HepG2 (cell line): ENCODE data around the gene RNF213. TPM values are rescaled to one million over a fixed set of nuclear protein-coding genes. Genes with fewer than 3 reads are reported as not detected.
A peak's percentile ranks its signal among the peaks of the same experiment; 100 is the strongest.

Source experiments
- ATF1 ChIP-seq: IDR thresholded peaks from 2 replicates; pipeline ENCODE4 v1.6.1; 2016; ENCODE audit warnings: mild to moderate bottlenecking, control low read depth
- HNRNPH1 ChIP-seq: fragments of 200-400 bp; formaldehyde crosslinking; optimal IDR thresholded peaks from 2 replicates; pipeline ENCODE3; 2017; ENCODE audit warnings: mild to moderate bottlenecking, low read depth, low read length
- KLF16 ChIP-seq, 2 experiments: sonication (generic) in 1 of 2; formaldehyde crosslinking in 1 of 2; IDR thresholded peaks; 2 replicates each; pipeline versions ENCODE4 v1.6.1 to v1.8.0; 2016 to 2023; ENCODE audit warnings: missing genetic modification reagents in 2 of 2, missing compliant biosample characterization in 1 of 2
- NBN ChIP-seq: fragments of 450-650 bp; conservative IDR thresholded peaks from 2 replicates; pipeline ENCODE4 v1.6.1; 2017
- PITX1 ChIP-seq: sonication (generic); formaldehyde crosslinking; IDR thresholded peaks from 2 replicates; pipeline ENCODE4 v1.5.1; 2020; ENCODE audit warnings: mild to moderate bottlenecking, missing genetic modification reagents
- SPEN ChIP-seq: sonication (generic); formaldehyde crosslinking; IDR thresholded peaks from 2 replicates; pipeline ENCODE4 v1.5.1; 2020; ENCODE audit warnings: low read depth, mild to moderate bottlenecking, missing genetic modification reagents
- SRSF4 ChIP-seq: fragments of 200-400 bp; formaldehyde crosslinking; IDR thresholded peaks from one replicate; pipeline ENCODE4 v1.6.1; 2018; ENCODE audit warnings: mild to moderate bottlenecking, low read depth, low read length, moderate library complexity; ENCODE audit not compliant: poor library complexity, severe bottlenecking
- SSRP1 ChIP-seq: IDR thresholded peaks from 2 replicates; pipeline ENCODE4 v1.6.1; 2016; ENCODE audit warnings: control low read depth
- SYNCRIP ChIP-seq: fragments of 200-400 bp; formaldehyde crosslinking; IDR thresholded peaks from 2 replicates; pipeline ENCODE4 v1.6.1; 2018; ENCODE audit warnings: mild to moderate bottlenecking, low read depth, low read length; ENCODE audit not compliant: insufficient read depth
- TCF7L2 ChIP-seq: IDR thresholded peaks from 2 replicates; pipeline ENCODE4 v1.6.1; 2011; ENCODE audit warnings: mild to moderate bottlenecking, low read depth, low read length, moderate library complexity
- TFDP2 ChIP-seq: sonication (generic); formaldehyde crosslinking; IDR thresholded peaks from 2 replicates; pipeline ENCODE4 v1.4.0; 2020; ENCODE audit warnings: missing genetic modification reagents
- ZNF124 ChIP-seq: sonication (generic); formaldehyde crosslinking; IDR thresholded peaks from 2 replicates; pipeline ENCODE4 v1.4.0; 2020; ENCODE audit warnings: missing genetic modification reagents
- ZNF329 ChIP-seq: sonication (generic); formaldehyde crosslinking; IDR thresholded peaks from 2 replicates; pipeline ENCODE4 v1.9.0; 2021; ENCODE audit warnings: low read depth, mild to moderate bottlenecking, missing genetic modification reagents
- ZNF530 ChIP-seq: sonication (generic); formaldehyde crosslinking; IDR thresholded peaks from 2 replicates; pipeline ENCODE4 v1.5.0; 2020; ENCODE audit warnings: low read depth, mild to moderate bottlenecking, missing genetic modification reagents
- ZNF549 ChIP-seq: sonication (generic); formaldehyde crosslinking; IDR thresholded peaks from 2 replicates; pipeline ENCODE4 v1.5.0; 2020; ENCODE audit warnings: missing genetic modification reagents
- ZNF558 ChIP-seq: sonication (generic); formaldehyde crosslinking; IDR thresholded peaks from 2 replicates; pipeline ENCODE4 v1.9.0; 2022; ENCODE audit warnings: mild to moderate bottlenecking, missing genetic modification reagents, borderline replicate concordance
- ZNF589 ChIP-seq: sonication (generic); formaldehyde crosslinking; conservative IDR thresholded peaks from 2 replicates; pipeline ENCODE4 v1.8.0; 2022; ENCODE audit warnings: mild to moderate bottlenecking, moderate library complexity, missing genetic modification reagents
- ZNF605 ChIP-seq: sonication (generic); formaldehyde crosslinking; IDR thresholded peaks from 2 replicates; pipeline ENCODE4 v1.8.0; 2022; ENCODE audit warnings: mild to moderate bottlenecking, missing genetic modification reagents
- ZXDC ChIP-seq: sonication (generic); formaldehyde crosslinking; IDR thresholded peaks from 2 replicates; pipeline ENCODE4 v1.5.0; 2020; ENCODE audit warnings: mild to moderate bottlenecking, missing genetic modification reagents
- polyA plus RNA-seq, 8 experiments: library from polyadenylated mRNA; depleted of rRNA in 3 of 8; stranded (reverse) in 7 of 8; unstranded in 1 of 8; fragments of >200 nt; fragmentation: Illumina TruSeq in 4 of 8; extraction: Trizol in 4 of 8; gene quantifications; 2 replicates each; pipeline versions ENCODE4 v1.2.1 to v1.2.3, GENCODE V29; 2011 to 2016; ENCODE audit warnings: low read depth in 4 of 8, missing spikeins in 1 of 8, mixed read lengths in 1 of 8; ENCODE audit not compliant: insufficient read depth in 1 of 8
- total RNA-seq, 5 experiments: library from RNA; depleted of rRNA; stranded (reverse); fragments of >200 nt; fragmentation: Illumina TruSeq; extraction: Trizol; gene quantifications; 2 replicates each; pipeline ENCODE4 v1.2.3, GENCODE V29; 2016; ENCODE audit warnings: low read depth in 1 of 5
- TF ChIP-seq, protein P1 (sequence below): sonication (generic); formaldehyde crosslinking; IDR thresholded peaks from 2 replicates; pipeline ENCODE4 v1.4.0; 2020; ENCODE audit warnings: mild to moderate bottlenecking, missing genetic modification reagents
- TF ChIP-seq, protein P2 (sequence below): sonication (generic); formaldehyde crosslinking; IDR thresholded peaks from 2 replicates; pipeline ENCODE4 v1.8.1; 2023; ENCODE audit warnings: mild to moderate bottlenecking, missing genetic modification reagents
- TF ChIP-seq, protein P3 (sequence below): sonication (generic); formaldehyde crosslinking; IDR thresholded peaks from 2 replicates; pipeline ENCODE4 v1.5.0; 2020; ENCODE audit warnings: mild to moderate bottlenecking, missing genetic modification reagents

The RNF213 gene
- total and polyA plus RNA-seq, 2 of the 13 experiments (the other 11 are each of a cell fraction or from before 2014, with no cell fraction given) = 38.6 to 38.7 TPM

DNA sequence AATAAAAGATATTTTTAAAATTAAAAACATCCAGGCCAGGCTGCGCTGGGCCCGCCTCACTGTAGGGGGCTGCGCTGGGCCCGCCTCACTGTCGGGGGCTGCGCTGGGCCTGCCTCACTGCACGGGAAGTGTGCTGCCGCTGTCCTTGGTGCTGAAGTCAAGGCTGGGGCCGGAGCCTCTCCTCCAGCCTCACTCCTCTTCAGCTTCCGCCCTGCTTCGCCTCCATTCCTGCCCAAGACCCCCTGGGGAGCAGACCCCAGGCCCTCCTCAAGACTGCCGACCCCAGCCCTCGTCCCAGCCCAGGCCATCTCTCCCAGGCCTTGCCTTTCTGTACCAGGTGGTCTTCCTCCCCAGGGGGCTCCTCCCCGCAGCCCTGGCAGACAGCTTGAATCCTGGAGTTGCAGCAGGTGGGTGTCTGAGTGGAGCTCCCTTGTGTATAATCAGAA, 180.5 kb downstream of the RNF213 start (continued):
- no peak for TF ChIP-seq ZXDC (CRISPR knock-in tag)
- TF ChIP-seq ZNF589 (CRISPR knock-in tag) = peak; percentile 86; the same call in 1 of the 2 replicates
- TF ChIP-seq, protein P1, sequence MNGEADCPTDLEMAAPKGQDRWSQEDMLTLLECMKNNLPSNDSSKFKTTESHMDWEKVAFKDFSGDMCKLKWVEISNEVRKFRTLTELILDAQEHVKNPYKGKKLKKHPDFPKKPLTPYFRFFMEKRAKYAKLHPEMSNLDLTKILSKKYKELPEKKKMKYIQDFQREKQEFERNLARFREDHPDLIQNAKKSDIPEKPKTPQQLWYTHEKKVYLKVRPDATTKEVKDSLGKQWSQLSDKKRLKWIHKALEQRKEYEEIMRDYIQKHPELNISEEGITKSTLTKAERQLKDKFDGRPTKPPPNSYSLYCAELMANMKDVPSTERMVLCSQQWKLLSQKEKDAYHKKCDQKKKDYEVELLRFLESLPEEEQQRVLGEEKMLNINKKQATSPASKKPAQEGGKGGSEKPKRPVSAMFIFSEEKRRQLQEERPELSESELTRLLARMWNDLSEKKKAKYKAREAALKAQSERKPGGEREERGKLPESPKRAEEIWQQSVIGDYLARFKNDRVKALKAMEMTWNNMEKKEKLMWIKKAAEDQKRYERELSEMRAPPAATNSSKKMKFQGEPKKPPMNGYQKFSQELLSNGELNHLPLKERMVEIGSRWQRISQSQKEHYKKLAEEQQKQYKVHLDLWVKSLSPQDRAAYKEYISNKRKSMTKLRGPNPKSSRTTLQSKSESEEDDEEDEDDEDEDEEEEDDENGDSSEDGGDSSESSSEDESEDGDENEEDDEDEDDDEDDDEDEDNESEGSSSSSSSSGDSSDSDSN (CRISPR knock-in tag) = 0 out of 2 replicates have a peak, but pooled peaks have one; percentile 43
- TF ChIP-seq ZNF329 (CRISPR knock-in tag) = peak; percentile 87
- TF ChIP-seq PITX1 (CRISPR knock-in tag) = peak; percentile 40; the same call in 1 of the 2 replicates
- no peak for TF ChIP-seq TCF7L2
- peak in 1 of 2 experiments; percentile 97; a peak in 2 of 4 replicates for TF ChIP-seq KLF16 (CRISPR knock-in tag; IDR thresholded peaks at IDR 0.05)
- TF ChIP-seq, protein P2, sequence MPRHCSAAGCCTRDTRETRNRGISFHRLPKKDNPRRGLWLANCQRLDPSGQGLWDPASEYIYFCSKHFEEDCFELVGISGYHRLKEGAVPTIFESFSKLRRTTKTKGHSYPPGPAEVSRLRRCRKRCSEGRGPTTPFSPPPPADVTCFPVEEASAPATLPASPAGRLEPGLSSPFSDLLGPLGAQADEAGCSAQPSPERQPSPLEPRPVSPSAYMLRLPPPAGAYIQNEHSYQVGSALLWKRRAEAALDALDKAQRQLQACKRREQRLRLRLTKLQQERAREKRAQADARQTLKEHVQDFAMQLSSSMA (CRISPR knock-in tag) = peak; percentile 25; the same call in 1 of the 2 replicates
- no peak for TF ChIP-seq SYNCRIP
- no peak for TF ChIP-seq ZNF549 (CRISPR knock-in tag)
- TF ChIP-seq, protein P3, sequence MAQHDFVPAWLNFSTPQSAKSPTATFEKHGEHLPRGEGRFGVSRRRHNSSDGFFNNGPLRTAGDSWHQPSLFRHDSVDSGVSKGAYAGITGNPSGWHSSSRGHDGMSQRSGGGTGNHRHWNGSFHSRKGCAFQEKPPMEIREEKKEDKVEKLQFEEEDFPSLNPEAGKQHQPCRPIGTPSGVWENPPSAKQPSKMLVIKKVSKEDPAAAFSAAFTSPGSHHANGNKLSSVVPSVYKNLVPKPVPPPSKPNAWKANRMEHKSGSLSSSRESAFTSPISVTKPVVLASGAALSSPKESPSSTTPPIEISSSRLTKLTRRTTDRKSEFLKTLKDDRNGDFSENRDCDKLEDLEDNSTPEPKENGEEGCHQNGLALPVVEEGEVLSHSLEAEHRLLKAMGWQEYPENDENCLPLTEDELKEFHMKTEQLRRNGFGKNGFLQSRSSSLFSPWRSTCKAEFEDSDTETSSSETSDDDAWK (CRISPR knock-in tag) = no peak
- TF ChIP-seq NBN = no peak
- 0 out of 2 replicates have a peak, but pooled peaks have one; percentile 39 for TF ChIP-seq SPEN (CRISPR knock-in tag)
- no peak for TF ChIP-seq SRSF4
- no peak for TF ChIP-seq ATF1 (CRISPR knock-in tag)
- TF ChIP-seq ZNF530 (CRISPR knock-in tag) = 0 out of 2 replicates have a peak, but pooled peaks have one; percentile 67
- peak; percentile 86; the same call in 1 of the 2 replicates for TF ChIP-seq ZNF558 (CRISPR knock-in tag)
- TF ChIP-seq TFDP2 (CRISPR knock-in tag) = 0 out of 2 replicates have a peak, but pooled peaks have one; percentile 30
- no peak for TF ChIP-seq HNRNPH1
- peak; percentile 98 for TF ChIP-seq ZNF124
- no peak for TF ChIP-seq SSRP1
- peak; percentile 75; the same call in 1 of the 2 replicates for TF ChIP-seq ZNF605 (CRISPR knock-in tag)
